ENCODE measurements around the gene PINLYP. TPM values are rescaled to one million over a fixed set of nuclear protein-coding genes. Genes with fewer than 3 reads are reported as not detected.

The PINLYP gene
- total and polyA plus RNA-seq, 9 of the 15 experiments (the other 6 are each of a cell fraction or from before 2014, with no cell fraction given) = 1.00 to 6.7 (median 2.2) TPM

- TF ChIP-seq ETS1 (conservative IDR thresholded peaks at IDR 0.05; ENCODE audit: control insufficient read depth, low read depth, low read length) = 0 out of 2 replicates have a peak, but pooled peaks have one; percentile 11
- TF ChIP-seq BCLAF1 (IDR thresholded peaks at IDR 0.05; ENCODE audit: borderline replicate concordance in 1 of 2, control insufficient read depth in 1 of 2, low read depth in 2 of 2, low read length in 1 of 2) = no peak
- no peak for TF ChIP-seq ARHGAP35 (IDR thresholded peaks at IDR 0.05; ENCODE audit: partially characterized antibody)
- TF ChIP-seq ELF1 (tag; IDR thresholded peaks at IDR 0.05) = 0 out of 2 replicates have a peak, but pooled peaks have one; percentile 35
- peak; percentile 25; the same call in 1 of the 2 replicates for TF ChIP-seq ESRRA (IDR thresholded peaks at IDR 0.05; ENCODE audit: borderline replicate concordance, low read depth)
- peak in 1 of 3 experiments; percentile 58 for TF ChIP-seq YY1 (IDR thresholded peaks at IDR 0.05; ENCODE audit: borderline replicate concordance in 1 of 3, control insufficient read depth in 1 of 3, extremely low read depth in 1 of 3, insufficient read depth in 3 of 3, insufficient read length in 1 of 3, insufficient replicate concordance in 2 of 3, low read depth in 1 of 3, low read length in 2 of 3)
- peak; percentile 30 for TF ChIP-seq BRD9 (IDR thresholded peaks at IDR 0.05; ENCODE audit: low read depth, partially characterized antibody)
- no peak for TF ChIP-seq SUPT5H (IDR thresholded peaks at IDR 0.05)
- TF ChIP-seq CC2D1A (IDR thresholded peaks at IDR 0.05) = peak; percentile 33; the same call in 1 of the 2 replicates
- peak; percentile 69; the same call in 1 of the 2 replicates for TF ChIP-seq SMARCA4 (IDR thresholded peaks at IDR 0.05)
- no peak for TF ChIP-seq SRSF9 (IDR thresholded peaks at IDR 0.05; ENCODE audit: borderline replicate concordance, low read depth, low read length)
- peak in 1 of 2 experiments; percentile 35; a peak in 1 of 4 replicates for TF ChIP-seq RCOR1 (IDR thresholded peaks at IDR 0.05; ENCODE audit: borderline replicate concordance in 1 of 2, low read depth in 2 of 2, low read length in 2 of 2)
- peak; percentile 18; the same call in 1 of the 2 replicates for TF ChIP-seq STAT5A (IDR thresholded peaks at IDR 0.05; ENCODE audit: borderline replicate concordance, low read length)
- TF ChIP-seq MCM2 (IDR thresholded peaks at IDR 0.05; ENCODE audit: low read depth) = no peak
- TF ChIP-seq MNT (conservative IDR thresholded peaks at IDR 0.05) = no peak
- TF ChIP-seq ZNF134 (CRISPR knock-in tag; conservative IDR thresholded peaks at IDR 0.05) = no peak
- peak; percentile 22; the same call in 1 of the 2 replicates for TF ChIP-seq TFAP4 (CRISPR knock-in tag; IDR thresholded peaks at IDR 0.05; ENCODE audit: borderline replicate concordance)
- TF ChIP-seq FOXA1 (IDR thresholded peaks at IDR 0.05; ENCODE audit: borderline replicate concordance) = no peak
- no peak for TF ChIP-seq ZNF282 (CRISPR knock-in tag; IDR thresholded peaks at IDR 0.05)
Observed at GRCh38 chr19:43620061-43621001, 44.7 kb downstream of the PINLYP start (continued).

All from K562 (cell line).